Kidney epithelial cell (primary cell): Measurements from ENCODE around the gene PCNX1. TPM values are rescaled to one million over a fixed set of nuclear protein-coding genes. Genes with fewer than 3 reads are reported as not detected.

Source experiments
- DNase-seq: peaks from one replicate; pipeline ENCODE4 v3.0.0-alpha.2; 2010; ENCODE audit warnings: low read depth
- H3K27me3 ChIP-seq: 2 replicates; pipeline ENCODE4 v1.6.0; 2011; ENCODE audit warnings: low read length; ENCODE audit not compliant: control insufficient read depth, insufficient read depth
- H3K36me3 ChIP-seq: 2 replicates; pipeline ENCODE4 v1.5.1; 2011; ENCODE audit warnings: low read length; ENCODE audit not compliant: control insufficient read depth, insufficient read depth
- H3K4me3 ChIP-seq: 2 replicates; pipeline ENCODE4 v1.5.1; 2011; ENCODE audit warnings: low read depth, mild to moderate bottlenecking, control low read depth, low read length
- total RNA-seq: library from RNA; depleted of rRNA; stranded (reverse); fragments of >200 nt; gene quantifications from 2 replicates; pipeline ENCODE4 v1.2.3, GENCODE V29; 2015
- TF ChIP-seq, protein P1 (sequence below): IDR thresholded peaks from 2 replicates; pipeline ENCODE4 v1.5.1; 2011; ENCODE audit warnings: mild to moderate bottlenecking, moderate library complexity, low read length, control low read depth, inconsistent platforms; ENCODE audit not compliant: insufficient read depth, poor library complexity, severe bottlenecking

Gene PCNX1
- total RNA-seq, 1 donor from 2014 or later: 26.9 TPM

GRCh38 chr14:70893062-70893845 is 14.0 kb upstream of the PCNX1 start:
- no peaks in the 10 kb centered on the region for H3K27me3 ChIP-seq
- TF ChIP-seq, protein P1, sequence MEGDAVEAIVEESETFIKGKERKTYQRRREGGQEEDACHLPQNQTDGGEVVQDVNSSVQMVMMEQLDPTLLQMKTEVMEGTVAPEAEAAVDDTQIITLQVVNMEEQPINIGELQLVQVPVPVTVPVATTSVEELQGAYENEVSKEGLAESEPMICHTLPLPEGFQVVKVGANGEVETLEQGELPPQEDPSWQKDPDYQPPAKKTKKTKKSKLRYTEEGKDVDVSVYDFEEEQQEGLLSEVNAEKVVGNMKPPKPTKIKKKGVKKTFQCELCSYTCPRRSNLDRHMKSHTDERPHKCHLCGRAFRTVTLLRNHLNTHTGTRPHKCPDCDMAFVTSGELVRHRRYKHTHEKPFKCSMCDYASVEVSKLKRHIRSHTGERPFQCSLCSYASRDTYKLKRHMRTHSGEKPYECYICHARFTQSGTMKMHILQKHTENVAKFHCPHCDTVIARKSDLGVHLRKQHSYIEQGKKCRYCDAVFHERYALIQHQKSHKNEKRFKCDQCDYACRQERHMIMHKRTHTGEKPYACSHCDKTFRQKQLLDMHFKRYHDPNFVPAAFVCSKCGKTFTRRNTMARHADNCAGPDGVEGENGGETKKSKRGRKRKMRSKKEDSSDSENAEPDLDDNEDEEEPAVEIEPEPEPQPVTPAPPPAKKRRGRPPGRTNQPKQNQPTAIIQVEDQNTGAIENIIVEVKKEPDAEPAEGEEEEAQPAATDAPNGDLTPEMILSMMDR: no peak
- DNase-seq: no peak
- no peaks in the 10 kb centered on the region for H3K36me3 ChIP-seq
- no peak overlapping the region for H3K4me3 ChIP-seq

GRCh38 chr14:70893858-70894291 is 13.4 kb upstream of the PCNX1 start:
- H3K36me3 ChIP-seq: no peaks in the 10 kb centered on the region
- no peak overlapping the region for H3K4me3 ChIP-seq
- H3K27me3 ChIP-seq: no peaks in the 10 kb centered on the region
- DNase-seq: no peak
- TF ChIP-seq, protein P1: no peak

DNA sequence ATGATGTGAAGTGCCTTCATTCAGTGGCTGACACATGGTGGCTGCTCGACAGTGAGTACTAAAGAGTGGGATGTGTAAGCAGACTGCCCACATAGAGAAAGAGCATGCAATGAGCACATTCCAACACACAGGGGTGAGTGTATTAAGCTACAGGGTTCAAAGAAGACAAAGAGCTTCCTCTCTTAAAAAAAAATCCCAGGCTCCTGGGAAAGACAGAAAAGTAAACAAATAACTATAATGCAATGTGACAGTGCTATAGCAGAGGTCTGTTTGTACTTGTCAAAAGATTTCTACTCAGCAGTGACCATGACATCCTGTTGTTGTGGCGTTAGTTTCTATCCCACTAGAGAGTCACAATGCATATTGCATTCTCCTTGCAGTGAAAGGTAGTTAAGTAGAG is 12.4 kb upstream of the PCNX1 start:
- no peak for DNase-seq
- TF ChIP-seq, protein P1: no peak
- no peaks in the 10 kb centered on the region for H3K36me3 ChIP-seq
- no peak overlapping the region for H3K4me3 ChIP-seq
- no peaks in the 10 kb centered on the region for H3K27me3 ChIP-seq

- TF ChIP-seq, protein P1: no peak
- H3K36me3 ChIP-seq: no peaks in the 10 kb centered on the region
- no peak overlapping the region for H3K4me3 ChIP-seq
- no peaks in the 10 kb centered on the region for H3K27me3 ChIP-seq
- DNase-seq: no peak
Measured at GRCh38 chr14:70896317-70896716, 10.9 kb upstream of the PCNX1 start.

- TF ChIP-seq, protein P1: no peak
- Histone ChIP-seq H3K36me3 (no peaks in the 10 kb centered on the region), H3K27me3 (no peaks in the 10 kb centered on the region), H3K4me3 (no peak overlapping the region)
- no peak for DNase-seq
Measured at GRCh38 chr14:70896981-70897380, 10.3 kb upstream of the PCNX1 start.

DNA sequence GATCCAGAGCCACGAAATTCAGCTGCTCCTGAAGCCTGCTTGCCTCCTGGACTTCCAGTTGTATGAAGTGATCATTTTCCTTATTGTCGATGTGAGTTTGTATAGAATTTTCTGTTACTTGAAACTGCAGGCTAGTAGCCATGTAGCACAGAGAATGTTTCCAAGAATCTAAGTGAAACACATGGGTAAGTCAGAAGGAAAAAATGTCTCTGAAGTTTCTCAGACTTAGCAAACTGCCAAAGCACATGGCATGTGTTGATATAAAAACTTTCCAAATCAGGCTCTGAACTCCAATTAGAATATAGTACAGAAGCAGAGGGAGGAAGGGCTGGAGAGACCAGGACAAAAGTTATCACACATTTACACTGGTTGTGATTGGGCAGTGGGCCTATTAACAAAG is 9.8 kb upstream of the PCNX1 start:
- DNase-seq: no peak
- no peak overlapping the region for H3K4me3 ChIP-seq

More for the DNA sequence above, 9.8 kb upstream of the PCNX1 start:
- Histone ChIP-seq H3K36me3 (no peaks in the 10 kb centered on the region), H3K27me3 (no peaks in the 10 kb centered on the region)
- TF ChIP-seq, protein P1: no peak
